ENCODE measurements around the gene BLMH. TPM values are rescaled to one million over a fixed set of nuclear protein-coding genes. Genes with fewer than 3 reads are reported as not detected.

Gene BLMH
- total and polyA plus RNA-seq, 2 donors (not counting 1 experiment from before 2014, with no cell fraction given), result 23.0 to 26.1 TPM

GRCh38 chr17:30238387-30239088, 53.2 kb downstream of the BLMH start:
- Histone ChIP-seq H4K20me1 (ENCODE audit: control insufficient read depth, extremely low read depth, insufficient read depth, low read length) (no peaks in the 10 kb centered on the region), H3K4me2 (ENCODE audit: extremely low read depth, insufficient read depth, low read length) (no peak overlapping the region), H3K9ac (ENCODE audit: insufficient read depth, low read length) (no peak overlapping the region), H3K4me1 (ENCODE audit: control insufficient read depth, extremely low read depth, insufficient read depth, low read length) (peaks cover 3% of the 10 kb centered on the region), H3K79me2 (ENCODE audit: control insufficient read depth, insufficient read depth, low read length) (no peaks in the 10 kb centered on the region), H2AFZ (ENCODE audit: low read length) (no peak overlapping the region), H3K4me3 (replicated peaks in 1 of 4; ENCODE audit: control extremely low read depth in 1 of 4, insufficient read depth in 1 of 4, low read depth in 3 of 4, low read length in 4 of 4) (no peak overlapping the region), H3K9me3 (ENCODE audit: control insufficient read depth, insufficient read depth, low read depth, low read length) (no peaks in the 10 kb centered on the region), H3K27ac (ENCODE audit: insufficient read depth, low read length) (no peak overlapping the region), H3K27me3 (ENCODE audit: control insufficient read depth, insufficient read depth, low read length) (peaks cover 34% of the 10 kb centered on the region), H3K36me3 (ENCODE audit: control insufficient read depth, insufficient read depth, low read length) (no peaks in the 10 kb centered on the region)
- no peak for DNase-seq (ENCODE audit: low read depth in 2 of 2)
- TF ChIP-seq EZH2 (IDR thresholded peaks at IDR 0.05; ENCODE audit: low read length, missing control alignments), result no peak
- no peak for TF ChIP-seq CTCF (conservative IDR thresholded peaks at IDR 0.05 in 1 of 2, IDR thresholded peaks at IDR 0.05 in 1 of 2; ENCODE audit: low read depth in 1 of 2, low read length in 2 of 2)

DNA sequence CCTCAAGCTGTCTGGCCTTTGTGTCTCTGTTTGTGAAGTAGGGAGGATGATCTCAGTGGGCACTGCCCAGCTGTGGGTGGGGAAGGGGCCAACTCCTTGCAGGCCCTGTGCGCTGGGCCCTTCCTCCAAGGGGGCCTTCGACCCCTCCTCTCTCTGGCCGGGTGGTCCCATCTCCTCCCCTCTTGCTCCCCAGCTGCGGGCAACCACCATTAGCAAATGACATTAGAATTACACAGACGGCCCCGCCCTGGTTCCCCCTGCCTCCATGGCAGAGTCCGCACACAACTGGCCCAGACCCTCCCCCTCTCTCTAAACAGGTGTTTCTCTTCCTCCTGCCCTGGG, 53.8 kb downstream of the BLMH start:
- H3K36me3 ChIP-seq (ENCODE audit: control insufficient read depth, insufficient read depth, low read length), result no peaks in the 10 kb centered on the region
- no peak for TF ChIP-seq CTCF (conservative IDR thresholded peaks at IDR 0.05 in 1 of 2, IDR thresholded peaks at IDR 0.05 in 1 of 2; ENCODE audit: low read depth in 1 of 2, low read length in 2 of 2)
- no peak for TF ChIP-seq EZH2 (IDR thresholded peaks at IDR 0.05; ENCODE audit: low read length, missing control alignments)
- H3K27me3 ChIP-seq (ENCODE audit: control insufficient read depth, insufficient read depth, low read length), result peaks cover 39% of the 10 kb centered on the region
- no peak overlapping the region for H2AFZ ChIP-seq (ENCODE audit: low read length)
- DNase-seq (ENCODE audit: low read depth in 2 of 2), result no peak
- H3K9ac ChIP-seq (ENCODE audit: insufficient read depth, low read length), result no peak overlapping the region
- no peaks in the 10 kb centered on the region for H4K20me1 ChIP-seq (ENCODE audit: control insufficient read depth, extremely low read depth, insufficient read depth, low read length)
- H3K9me3 ChIP-seq (ENCODE audit: control insufficient read depth, insufficient read depth, low read depth, low read length), result no peaks in the 10 kb centered on the region
- no peak overlapping the region for H3K4me2 ChIP-seq (ENCODE audit: extremely low read depth, insufficient read depth, low read length)
- no peaks in the 10 kb centered on the region for H3K79me2 ChIP-seq (ENCODE audit: control insufficient read depth, insufficient read depth, low read length)
- no peak overlapping the region for H3K4me3 ChIP-seq (replicated peaks in 1 of 4; ENCODE audit: control extremely low read depth in 1 of 4, insufficient read depth in 1 of 4, low read depth in 3 of 4, low read length in 4 of 4)
- no peak overlapping the region for H3K27ac ChIP-seq (ENCODE audit: insufficient read depth, low read length)
- peaks cover 3% of the 10 kb centered on the region for H3K4me1 ChIP-seq (ENCODE audit: control insufficient read depth, extremely low read depth, insufficient read depth, low read length)

DNA sequence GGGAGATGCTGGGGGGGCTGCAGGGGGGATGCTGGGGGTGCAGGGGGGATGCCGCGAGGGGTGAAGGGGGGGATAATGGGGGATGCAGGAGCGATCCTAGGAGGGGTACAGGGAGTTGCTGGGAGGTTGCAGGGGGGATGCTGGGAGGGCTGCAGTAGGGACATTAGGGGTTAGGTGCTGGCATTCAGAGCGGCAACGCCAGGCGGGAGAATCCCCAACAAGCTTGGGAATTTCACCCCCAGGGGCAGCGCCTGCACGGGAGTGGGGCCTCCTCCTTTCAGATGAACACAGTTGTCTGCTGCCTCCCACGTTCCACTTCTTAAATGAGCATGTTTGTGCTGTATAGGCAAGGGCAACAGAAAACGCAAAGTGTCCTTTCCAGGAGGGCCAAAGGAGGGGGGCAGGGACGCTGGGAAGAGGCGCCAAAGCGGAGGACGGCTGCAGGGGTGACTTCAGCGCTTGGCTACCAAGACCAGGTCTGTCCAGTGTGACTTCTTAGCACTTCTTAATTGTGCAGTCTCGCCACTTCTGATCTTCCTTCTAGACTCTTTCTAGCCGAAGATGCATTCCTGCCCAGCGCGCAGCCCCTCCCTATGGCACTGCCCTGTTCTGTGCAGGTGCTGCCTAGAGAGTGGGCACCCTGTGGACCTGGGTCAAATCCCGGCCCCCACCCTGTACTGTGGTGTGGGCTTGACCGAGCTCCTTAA, 54.3 kb downstream of the BLMH start:
- Histone ChIP-seq H3K27ac (ENCODE audit: insufficient read depth, low read length) (no peak overlapping the region), H3K9me3 (ENCODE audit: control insufficient read depth, insufficient read depth, low read depth, low read length) (no peaks in the 10 kb centered on the region), H2AFZ (ENCODE audit: low read length) (no peak overlapping the region), H3K4me1 (ENCODE audit: control insufficient read depth, extremely low read depth, insufficient read depth, low read length) (peaks cover 3% of the 10 kb centered on the region), H3K4me3 (replicated peaks in 1 of 4; ENCODE audit: control extremely low read depth in 1 of 4, insufficient read depth in 1 of 4, low read depth in 3 of 4, low read length in 4 of 4) (no peak overlapping the region), H3K27me3 (ENCODE audit: control insufficient read depth, insufficient read depth, low read length) (peaks cover 44% of the 10 kb centered on the region), H3K4me2 (ENCODE audit: extremely low read depth, insufficient read depth, low read length) (no peak overlapping the region), H3K9ac (ENCODE audit: insufficient read depth, low read length) (no peak overlapping the region), H3K79me2 (ENCODE audit: control insufficient read depth, insufficient read depth, low read length) (no peaks in the 10 kb centered on the region), H3K36me3 (ENCODE audit: control insufficient read depth, insufficient read depth, low read length) (no peaks in the 10 kb centered on the region), H4K20me1 (ENCODE audit: control insufficient read depth, extremely low read depth, insufficient read depth, low read length) (no peaks in the 10 kb centered on the region)
- TF ChIP-seq CTCF (conservative IDR thresholded peaks at IDR 0.05 in 1 of 2, IDR thresholded peaks at IDR 0.05 in 1 of 2; ENCODE audit: low read depth in 1 of 2, low read length in 2 of 2), result no peak
- peak; percentile 38 for TF ChIP-seq EZH2 (IDR thresholded peaks at IDR 0.05; ENCODE audit: low read length, missing control alignments)
- no peak for DNase-seq (ENCODE audit: low read depth in 2 of 2)

Data from fibroblast of lung (primary cell).